Choroid plexus epithelial cell (primary cell): ENCODE results near the gene ECE2.
"Not testable (repeated sequence)": the region's sequence is repeated elsewhere in the genome, so short reads cannot be mapped to it uniquely, and the experiment has no call there.

Experiments
- DNase-seq: peaks from one replicate; pipeline ENCODE4 v3.0.0-alpha.2; 2010; ENCODE audit warnings: low read depth
- H3K4me3 ChIP-seq: 2 replicates; pipeline ENCODE4 v1.5.1; 2011; ENCODE audit warnings: low read depth, mild to moderate bottlenecking, control low read depth, low read length, moderate library complexity
- TF ChIP-seq, protein P1 (sequence below): conservative IDR thresholded peaks from 2 replicates; pipeline ENCODE4 v1.5.1; 2011; ENCODE audit warnings: low read depth, mild to moderate bottlenecking, control low read depth, inconsistent platforms, low read length, moderate library complexity

ECE2 gene

DNA sequence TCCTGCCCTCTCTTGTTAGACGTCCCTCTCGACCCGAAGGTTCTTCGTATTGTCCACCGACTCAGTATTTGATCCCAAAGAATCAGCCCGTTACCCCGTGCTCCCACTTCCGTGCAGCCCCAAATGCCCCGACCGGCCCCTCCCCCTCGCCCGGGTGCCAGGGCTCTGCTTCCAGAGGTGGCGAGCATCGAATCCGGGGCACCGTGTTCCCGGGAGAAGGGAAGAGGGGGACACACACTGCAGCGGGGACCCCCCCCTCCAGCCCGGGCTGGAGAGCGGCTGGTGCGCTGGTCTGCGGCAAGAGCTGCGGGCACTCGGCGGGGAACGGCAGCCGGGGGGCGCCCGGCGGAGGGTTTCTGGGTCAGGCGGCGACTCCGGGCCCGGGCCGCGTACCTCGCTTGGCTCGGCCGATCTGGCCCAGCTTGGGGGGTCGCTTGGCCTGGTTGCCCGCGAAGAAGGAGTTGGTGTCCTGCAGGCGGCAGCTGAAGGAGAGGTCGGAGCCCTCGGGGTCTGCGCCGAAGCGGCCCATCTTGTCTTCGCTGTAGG, 15.0 kb upstream of the ECE2 start:
- H3K4me3 ChIP-seq = peak overlapping the region; percentile 59
- DNase-seq = no peak
- TF ChIP-seq, protein P1, sequence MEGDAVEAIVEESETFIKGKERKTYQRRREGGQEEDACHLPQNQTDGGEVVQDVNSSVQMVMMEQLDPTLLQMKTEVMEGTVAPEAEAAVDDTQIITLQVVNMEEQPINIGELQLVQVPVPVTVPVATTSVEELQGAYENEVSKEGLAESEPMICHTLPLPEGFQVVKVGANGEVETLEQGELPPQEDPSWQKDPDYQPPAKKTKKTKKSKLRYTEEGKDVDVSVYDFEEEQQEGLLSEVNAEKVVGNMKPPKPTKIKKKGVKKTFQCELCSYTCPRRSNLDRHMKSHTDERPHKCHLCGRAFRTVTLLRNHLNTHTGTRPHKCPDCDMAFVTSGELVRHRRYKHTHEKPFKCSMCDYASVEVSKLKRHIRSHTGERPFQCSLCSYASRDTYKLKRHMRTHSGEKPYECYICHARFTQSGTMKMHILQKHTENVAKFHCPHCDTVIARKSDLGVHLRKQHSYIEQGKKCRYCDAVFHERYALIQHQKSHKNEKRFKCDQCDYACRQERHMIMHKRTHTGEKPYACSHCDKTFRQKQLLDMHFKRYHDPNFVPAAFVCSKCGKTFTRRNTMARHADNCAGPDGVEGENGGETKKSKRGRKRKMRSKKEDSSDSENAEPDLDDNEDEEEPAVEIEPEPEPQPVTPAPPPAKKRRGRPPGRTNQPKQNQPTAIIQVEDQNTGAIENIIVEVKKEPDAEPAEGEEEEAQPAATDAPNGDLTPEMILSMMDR = no peak

DNA sequence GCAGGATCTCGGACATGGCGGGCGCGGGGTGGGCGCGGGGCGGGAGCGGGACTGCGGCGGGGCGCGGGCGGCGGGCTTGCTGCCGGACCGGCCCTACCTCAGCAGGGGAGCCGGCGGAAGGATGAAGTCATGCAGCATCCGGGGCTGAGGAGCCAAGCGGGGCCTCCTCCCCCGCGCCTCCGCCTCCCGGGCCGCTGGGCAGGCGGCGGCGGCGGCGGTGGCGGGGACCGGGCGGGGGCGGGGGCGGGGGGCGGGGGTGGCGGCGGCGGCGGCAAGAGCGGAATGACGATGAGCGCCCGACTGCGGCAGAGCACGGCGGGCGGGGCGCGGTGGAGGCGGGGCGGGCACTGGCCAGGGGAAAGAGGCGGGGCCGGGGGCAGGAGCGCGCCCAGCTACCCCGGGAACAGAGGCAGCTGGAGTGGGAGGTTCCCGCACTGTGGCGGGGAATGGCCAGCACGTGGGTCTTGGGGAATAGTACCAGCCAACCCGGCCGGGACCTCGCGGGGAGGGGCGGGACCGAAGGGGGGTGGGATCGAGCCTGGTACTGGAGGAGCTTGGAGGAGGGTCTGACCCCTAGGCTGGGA, 14.5 kb upstream of the ECE2 start, which contains the start of gene CAMK2N2:
CAMK2N2 (minus strand) TSS at position 284 of the 584 bp plus-strand sequence; CDS start at position 16, 268 bp downstream.
- peak within 1 kb of the TSS; percentile 59 for H3K4me3 ChIP-seq
- TF ChIP-seq, protein P1 = no peak
- DNase-seq = peak; percentile 68

DNA sequence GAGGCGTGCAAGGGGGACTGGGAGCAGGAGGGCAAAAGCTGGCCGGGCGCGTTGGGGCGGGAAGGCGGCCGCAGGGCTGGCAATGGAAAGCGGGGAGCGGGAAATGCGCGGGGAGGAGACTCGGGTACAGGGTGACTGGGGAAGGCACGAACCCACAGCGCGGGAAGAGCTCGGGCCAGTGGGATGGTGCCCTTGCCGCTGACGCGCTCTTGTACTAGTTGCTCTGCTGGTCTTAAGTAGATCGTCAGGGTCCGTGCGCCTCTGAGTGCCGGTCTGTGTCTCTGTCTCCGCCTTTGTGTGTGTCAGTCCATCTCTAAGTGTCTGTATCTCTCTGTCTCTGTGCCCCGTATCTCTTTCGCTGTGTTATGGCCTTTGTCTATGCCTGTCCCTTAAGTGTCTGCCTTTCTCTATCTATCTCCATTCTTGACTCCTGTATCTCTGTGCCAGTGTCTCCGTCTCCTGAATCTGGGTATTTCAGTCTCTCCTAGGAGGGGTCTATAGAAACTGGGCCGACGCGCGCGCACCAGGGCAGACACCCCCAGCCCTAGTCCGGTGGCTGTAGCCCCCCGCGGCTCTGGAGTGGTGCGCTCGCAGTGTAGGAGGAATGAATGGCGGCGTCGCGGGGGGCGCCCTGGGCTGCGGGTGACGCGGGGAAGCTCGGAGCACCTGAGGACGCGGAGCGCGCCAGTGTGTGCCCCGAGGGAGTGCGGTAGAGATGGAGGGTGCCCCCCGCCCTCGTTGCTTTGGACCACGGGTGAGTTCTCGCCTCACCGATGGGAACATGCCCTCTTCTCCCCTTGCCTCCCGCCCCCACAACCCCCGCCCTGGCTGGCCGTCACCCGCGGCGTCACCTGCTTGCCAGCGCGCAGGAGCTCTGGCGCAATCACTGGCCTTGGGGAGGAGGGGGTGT, 13.7 kb upstream of the ECE2 start:
- peak overlapping the region; percentile 59 for H3K4me3 ChIP-seq
- DNase-seq = peak; percentile 56

DNA sequence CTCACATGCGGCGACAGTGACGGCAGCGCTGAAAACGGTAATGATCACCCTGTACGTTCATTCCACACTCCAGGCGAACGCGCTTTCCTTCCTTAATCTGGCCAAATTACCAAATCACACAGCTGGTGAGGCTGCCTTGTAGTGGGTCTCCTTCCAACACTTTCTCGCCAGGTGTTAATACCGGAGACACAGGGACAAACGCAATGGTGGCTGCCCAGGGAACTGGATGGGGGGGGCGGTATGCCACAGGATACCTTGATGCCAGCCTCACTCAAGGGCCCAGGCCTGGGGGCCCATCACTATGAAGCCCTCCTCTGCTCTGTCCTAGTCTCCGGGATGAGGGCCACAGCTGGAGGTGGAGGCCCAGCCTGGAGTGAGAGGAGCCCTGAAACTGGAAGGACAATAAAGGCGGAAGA, 13.1 kb upstream of the ECE2 start:
- H3K4me3 ChIP-seq = no peak overlapping the region
- TF ChIP-seq, protein P1 = no peak
- no peak for DNase-seq

More for the DNA sequence above, 13.7 kb upstream of the ECE2 start:
- TF ChIP-seq, protein P1 = no peak

DNA sequence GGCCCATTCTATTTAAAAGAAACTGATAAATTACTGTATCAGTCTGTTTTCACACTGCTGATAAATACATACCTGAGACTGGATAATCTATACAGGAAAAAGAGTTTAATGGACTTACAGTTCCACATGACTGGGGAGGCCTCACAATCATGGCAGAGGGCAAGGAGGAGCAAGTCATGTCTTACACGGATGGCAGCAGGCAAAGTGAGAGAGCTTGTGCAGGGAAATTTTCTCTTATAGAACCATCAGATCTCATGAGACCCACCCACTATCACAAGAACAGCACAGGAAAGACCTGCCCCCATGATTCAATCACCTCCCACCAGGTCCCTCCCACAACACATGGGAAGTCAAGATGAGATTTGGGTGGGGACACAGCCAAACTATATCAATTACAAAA, 8.6 kb upstream of the ECE2 start:
- DNase-seq, H3K4me3 ChIP-seq: not testable (repeated sequence)

DNA sequence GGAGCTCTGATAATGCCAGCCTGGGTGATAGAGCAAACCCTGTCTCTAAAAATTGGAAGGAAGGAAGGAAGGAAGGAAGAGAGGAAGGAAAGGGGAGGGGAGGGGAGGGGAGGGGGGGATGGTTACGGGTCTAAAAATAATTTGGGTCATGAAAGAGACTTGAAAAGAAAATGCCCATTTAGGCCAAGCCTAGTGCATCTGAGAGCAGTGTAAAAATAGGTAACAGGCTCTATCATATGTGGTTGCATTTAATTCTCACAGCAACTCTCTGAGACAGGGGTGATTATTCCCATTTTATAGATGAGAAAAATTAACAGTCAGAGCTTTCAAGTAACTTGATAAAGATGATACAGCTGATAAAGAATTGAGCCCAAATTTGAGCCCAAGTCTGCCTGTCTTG, 3.6 kb upstream of the ECE2 start:
- TF ChIP-seq, protein P1 = no peak
- no peak overlapping the region for H3K4me3 ChIP-seq

DNA sequence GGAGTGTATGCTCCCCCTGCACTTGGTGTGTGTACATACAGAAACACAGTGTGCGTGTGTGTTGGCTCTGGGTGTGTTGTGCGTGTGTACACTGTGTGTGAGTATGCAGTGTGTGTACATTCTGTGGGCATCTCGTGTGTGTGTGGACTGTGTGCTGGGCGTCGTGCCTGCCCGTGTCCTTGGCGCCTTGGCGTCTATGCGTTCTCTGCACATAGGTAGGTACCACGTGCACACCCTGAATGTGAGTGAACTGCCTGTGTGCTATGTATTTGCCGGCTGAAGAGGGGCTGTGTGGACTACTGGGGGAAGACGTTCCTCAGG, 481 bp upstream of the ECE2 start:
- TF ChIP-seq, protein P1 = no peak
- DNase-seq = no peak
- no peak overlapping the region for H3K4me3 ChIP-seq

More for the DNA sequence above, 3.6 kb upstream of the ECE2 start:
- no peak for DNase-seq
